GM19324 (cell line): ENCODE data around the gene SLC6A3.

ENCODE experiments used
- ATAC-seq: cut with Tn5 transposase; IDR thresholded peaks from one replicate; pipeline ENCODE4 v1.9.1; 2021; ENCODE audit warnings: mild to moderate bottlenecking, moderate library complexity; ENCODE audit not compliant: unreplicated experiment, low FRiP score

Gene SLC6A3

GRCh38 chr5:1410156-1411014 is 34.9 kb downstream of the SLC6A3 start:
- no peak for ATAC-seq

GRCh38 chr5:1409381-1410110 is 35.7 kb downstream of the SLC6A3 start:
- ATAC-seq, result no peak

- no peak for ATAC-seq
Measured at GRCh38 chr5:1406681-1407640, 38.3 kb downstream of the SLC6A3 start.

- ATAC-seq, result no peak
Measured at GRCh38 chr5:1405539-1406530, 39.4 kb downstream of the SLC6A3 start.

- no peak for ATAC-seq
Measured at GRCh38 chr5:1405121-1405520, 40.1 kb downstream of the SLC6A3 start.

- no peak for ATAC-seq
Measured at GRCh38 chr5:1404062-1404461, 41.2 kb downstream of the SLC6A3 start.

GRCh38 chr5:1402611-1403255 is 42.5 kb downstream of the SLC6A3 start:
- ATAC-seq, result no peak

- no peak for ATAC-seq
Measured at GRCh38 chr5:1401536-1402138, 43.6 kb downstream of the SLC6A3 start.

GRCh38 chr5:1400936-1401335 is 44.3 kb downstream of the SLC6A3 start:
- no peak for ATAC-seq

- ATAC-seq, result no peak
Measured at GRCh38 chr5:1400211-1400855, 44.9 kb downstream of the SLC6A3 start.

GRCh38 chr5:1399737-1400136 is 45.5 kb downstream of the SLC6A3 start:
- no peak for ATAC-seq

GRCh38 chr5:1396293-1396816 is 48.9 kb downstream of the SLC6A3 start:
- ATAC-seq, result no peak

- ATAC-seq, result no peak
Measured at GRCh38 chr5:1394881-1395860, 50.1 kb downstream of the SLC6A3 start.

- no peak for ATAC-seq
Measured at GRCh38 chr5:1393571-1394501, 51.4 kb downstream of the SLC6A3 start.

GRCh38 chr5:1392801-1393565 is 52.3 kb downstream of the SLC6A3 start:
- ATAC-seq, result no peak
